Loucy (cell line): ENCODE data around the gene TIGD3.

Experiments
- CTCF ChIP-seq: fragments of 200-600 bp; sonication (generic); conservative IDR thresholded peaks from 2 replicates; pipeline ENCODE4 v1.5.1; 2014; ENCODE audit warnings: mild to moderate bottlenecking, antibody characterized with exemption, low read length
- EZH2phosphoT487 ChIP-seq: fragments of 200-600 bp; IDR thresholded peaks from 2 replicates; pipeline ENCODE4 v1.6.1; 2018; ENCODE audit warnings: antibody characterized with exemption, mild to moderate bottlenecking, moderate library complexity, borderline replicate concordance

GRCh38 chr11:65373839-65374580 lies 19.5 kb downstream of the TIGD3 start:
- no peak for TF ChIP-seq CTCF
- TF ChIP-seq EZH2phosphoT487 = no peak
